GM12878 (cell line): ENCODE data around the gene SLC35E3. TPM values are rescaled to one million over a fixed set of nuclear protein-coding genes. Genes with fewer than 3 reads are reported as not detected.
A peak's percentile ranks its signal among the peaks of the same experiment; 100 is the strongest.

Source experiments
- ATAC-seq: fragments of 200-7000 bp; cut with Tn5 transposase; 3 replicates; pipeline ENCODE4 v1.9.1; 2020; ENCODE audit warnings: mild to moderate bottlenecking, moderate library complexity
- BruUV-seq: library from RNA; stranded (reverse); fragments of 400-500 nt; replicated peaks from 2 replicates; lab custom pipeline; 2021; lab: Mats Ljungman, UMichigan
- CTCF ChIA-PET: fragments of 300-600 bp; sonication (Branson Sonifier 250); formaldehyde crosslinking; extraction: SDS; loops from one replicate; lab custom pipeline; 2021; ENCODE audit warnings: inconsistent platforms; lab: Yijun Ruan, JAX
- POLR2A ChIA-PET: fragments of 350-600 bp; formaldehyde crosslinking; extraction: SDS; loops from one replicate; lab custom pipeline; 2021; ENCODE audit warnings: inconsistent platforms; lab: Charles Lee
- RAD21 ChIA-PET: fragments of 300-600 bp; sonication (Branson Sonifier 250); formaldehyde crosslinking; loops from one replicate; lab custom pipeline; 2023; ENCODE audit warnings: antibody characterized with exemption; ENCODE audit not compliant: unreplicated experiment; lab: Charles Lee
- SMC1A ChIA-PET: fragments of 300-600 bp; sonication (Branson Sonifier 250); formaldehyde crosslinking; loops from one replicate; lab custom pipeline; 2023; ENCODE audit not compliant: unreplicated experiment, uncharacterized antibody; lab: Charles Lee
- DNase-seq: peaks from one replicate; pipeline ENCODE4 v3.0.0-alpha.2; 2011; ENCODE audit warnings: low read depth, low spot score
- FAIRE-seq: peaks from 3 replicates; lab custom pipeline; 2011; peaks lifted over from hg19 to GRCh38; lab: Jason Lieb, UNC
- H2AFZ ChIP-seq: 2 replicates; pipeline ENCODE4 v1.6.0; 2011; ENCODE audit warnings: low read depth, low read length, control low read depth; ENCODE audit not compliant: control insufficient read depth
- H3K27ac ChIP-seq: 2 replicates; pipeline ENCODE4 v1.5.1; 2011; ENCODE audit warnings: control low read depth; ENCODE audit not compliant: control insufficient read depth, insufficient read depth
- H3K27me3 ChIP-seq, 2 experiments: replicated peaks in 1 of 2; 2 replicates each; pipeline versions ENCODE4 v1.6.0 to v1.6.1; 2011; ENCODE audit warnings: low read length in 1 of 2; ENCODE audit not compliant: control insufficient read depth in 2 of 2, insufficient read depth in 2 of 2
- H3K36me3 ChIP-seq, 2 experiments: 2 replicates each; pipeline ENCODE4 v1.5.1; 2011; ENCODE audit warnings: low read length in 1 of 2; ENCODE audit not compliant: control insufficient read depth in 2 of 2, insufficient read depth in 2 of 2
- H3K4me1 ChIP-seq: 2 replicates; pipeline ENCODE4 v1.6.1; 2011; ENCODE audit warnings: mild to moderate bottlenecking, low read length, moderate library complexity, mixed read lengths; ENCODE audit not compliant: control insufficient read depth, insufficient read depth
- H3K4me2 ChIP-seq: 2 replicates; pipeline ENCODE4 v1.6.0; 2011; ENCODE audit warnings: control low read depth; ENCODE audit not compliant: control insufficient read depth, insufficient read depth
- H3K4me3 ChIP-seq: fragments of 200-600 bp; sonication (generic); 2 replicates; pipeline ENCODE4 v1.5.1; 2016
- H3K79me2 ChIP-seq: 2 replicates; pipeline ENCODE4 v1.6.0; 2011; ENCODE audit warnings: low read length; ENCODE audit not compliant: control insufficient read depth, insufficient read depth
- H3K9ac ChIP-seq: 2 replicates; pipeline ENCODE4 v1.8.0; 2011; ENCODE audit warnings: low read length, control low read depth, mixed read lengths; ENCODE audit not compliant: control insufficient read depth, insufficient read depth
- H3K9me3 ChIP-seq: replicated peaks from 3 replicates; pipeline ENCODE4 v1.5.1; 2011; ENCODE audit warnings: mild to moderate bottlenecking, low read length; ENCODE audit not compliant: control insufficient read depth, insufficient read depth
- H4K20me1 ChIP-seq: 2 replicates; pipeline ENCODE4 v1.6.0; 2011; ENCODE audit not compliant: control insufficient read depth, insufficient read depth
- ASH2L ChIP-seq: fragments of 300-600, 200-600 bp; sonication (generic); IDR thresholded peaks from 2 replicates; pipeline ENCODE4 v1.6.1; 2017; ENCODE audit warnings: low read depth, mild to moderate bottlenecking, borderline replicate concordance
- KDM1A ChIP-seq: fragments of 200-600 bp; sonication (generic); IDR thresholded peaks from 2 replicates; pipeline ENCODE4 v1.6.1; 2016; ENCODE audit warnings: borderline replicate concordance
- MEF2A ChIP-seq: IDR thresholded peaks from 2 replicates; pipeline ENCODE4 v1.6.1; 2011; ENCODE audit warnings: low read depth, mild to moderate bottlenecking, low read length, moderate library complexity; ENCODE audit not compliant: insufficient read depth
- NFIC ChIP-seq: IDR thresholded peaks from 2 replicates; pipeline ENCODE4 v1.6.1; 2012; ENCODE audit warnings: low read depth, mild to moderate bottlenecking, inconsistent platforms, low read length, moderate library complexity
- NFXL1 ChIP-seq: fragments of 450-650 bp; IDR thresholded peaks from 2 replicates; pipeline ENCODE4 v1.6.1; 2017; ENCODE audit warnings: antibody characterized with exemption, mild to moderate bottlenecking, borderline replicate concordance
- RBBP5 ChIP-seq: fragments of 200-600 bp; sonication (generic); conservative IDR thresholded peaks from 2 replicates; pipeline ENCODE4 v1.6.1; 2016
- SMAD5 ChIP-seq: IDR thresholded peaks from 2 replicates; pipeline ENCODE4 v1.6.1; 2016; ENCODE audit warnings: antibody characterized with exemption, low read depth
- TCF12 ChIP-seq: IDR thresholded peaks from 2 replicates; pipeline ENCODE4 v1.6.1; 2011; ENCODE audit warnings: low read depth, mild to moderate bottlenecking, low read length
- TCF3 ChIP-seq: IDR thresholded peaks from 2 replicates; pipeline ENCODE4 v1.6.1; 2012; ENCODE audit warnings: low read depth, mild to moderate bottlenecking, low read length, borderline replicate concordance; ENCODE audit not compliant: insufficient read depth
- WGBS: methylation state at CpG from one replicate; pipeline ENCODE4 v1.1.6; 2016; ENCODE audit warnings: low lambda C conversion rate; ENCODE audit not compliant: insufficient replicate concordance, insufficient coverage; ENCODE audit errors: missing lambda C conversion rate; 5-methylcytosine and 5-hydroxymethylcytosine counted together
- in situ Hi-C: fragments of 300-500 bp; cut with MboI; formaldehyde crosslinking; loops from 9 replicates; pipeline ENCODE4 v1.14.3; 2018; ENCODE audit warnings: mixed read lengths
- intact Hi-C: fragments of 100-400 bp; cut with micrococcal nuclease; formaldehyde crosslinking; loops from one replicate; pipeline ENCODE4 v1.14.2; 2022; ENCODE audit not compliant: unreplicated experiment
- polyA plus RNA-seq, 11 experiments: library from polyadenylated mRNA; depleted of rRNA in 4 of 11; unstranded in 6 of 11; stranded (reverse) in 5 of 11; fragments of >200 nt; fragmentation: Nextera tagmentation in 4 of 11; fragmentation: Illumina TruSeq in 1 of 11; extraction: Ambion mirVana in 4 of 11; extraction: Trizol in 1 of 11; gene quantifications; 1 replicate in 1 of 11; 2 replicates in 10 of 11; pipeline versions ENCODE4 v1.2.1 to v1.2.3, GENCODE V29; 2011 to 2016; ENCODE audit warnings: inconsistent platforms in 2 of 11, missing spikeins in 2 of 11, low read depth in 1 of 11
- total RNA-seq, 4 experiments: library from RNA; depleted of rRNA in 3 of 4; stranded (reverse); fragments of >200 nt in 3 of 4; fragmentation: Illumina TruSeq in 1 of 4; extraction: Trizol in 1 of 4; gene quantifications; 2 replicates each; pipeline versions ENCODE4 v1.2.1 to v1.2.3, GENCODE V29; 2013 to 2021
- TF ChIP-seq, protein P1 (sequence below): IDR thresholded peaks from 2 replicates; pipeline ENCODE4 v1.6.1; 2011; ENCODE audit warnings: borderline replicate concordance, low read depth, mild to moderate bottlenecking, moderate library complexity, mixed read lengths, low read length; ENCODE audit not compliant: insufficient read depth; ENCODE audit errors: extremely low read length
- TF ChIP-seq, protein P2 (sequence below): fragments of 150-350 bp; IDR thresholded peaks from 2 replicates; pipeline ENCODE4 v1.6.1; 2014; ENCODE audit warnings: mild to moderate bottlenecking, low read depth, low read length
- TF ChIP-seq, protein P3 (sequence below): fragments of 450-650 bp; IDR thresholded peaks from 2 replicates; pipeline ENCODE4 v1.6.1; 2016; ENCODE audit warnings: mild to moderate bottlenecking

The SLC35E3 gene
- total and polyA plus RNA-seq, 10 of the 15 experiments (the other 5 are each of a cell fraction or from before 2014, with no cell fraction given): 3.6 to 19.8 (median 6.1) TPM

DNA sequence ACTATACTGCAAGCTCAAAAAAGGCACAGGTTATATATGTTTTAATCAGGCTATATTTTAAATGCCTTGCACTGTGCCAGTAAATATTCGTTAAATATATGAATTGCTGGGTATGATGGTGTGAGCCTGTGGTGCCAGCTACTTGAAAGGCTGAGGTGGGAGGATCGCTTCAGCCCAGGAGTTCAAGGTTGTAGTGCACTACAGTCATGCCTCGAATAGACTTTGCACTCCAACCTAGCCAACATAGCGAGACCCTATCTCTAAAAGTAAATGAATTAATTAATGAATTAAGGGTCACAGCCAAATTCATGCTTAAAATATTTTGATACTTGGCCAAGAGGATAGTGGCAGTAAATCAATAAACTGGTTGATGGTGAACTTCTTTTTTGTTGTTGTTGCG, 39.8 kb downstream of the SLC35E3 start (continued):
- TF ChIP-seq, protein P1, sequence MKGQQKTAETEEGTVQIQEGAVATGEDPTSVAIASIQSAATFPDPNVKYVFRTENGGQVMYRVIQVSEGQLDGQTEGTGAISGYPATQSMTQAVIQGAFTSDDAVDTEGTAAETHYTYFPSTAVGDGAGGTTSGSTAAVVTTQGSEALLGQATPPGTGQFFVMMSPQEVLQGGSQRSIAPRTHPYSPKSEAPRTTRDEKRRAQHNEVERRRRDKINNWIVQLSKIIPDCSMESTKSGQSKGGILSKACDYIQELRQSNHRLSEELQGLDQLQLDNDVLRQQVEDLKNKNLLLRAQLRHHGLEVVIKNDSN: no peak

DNA sequence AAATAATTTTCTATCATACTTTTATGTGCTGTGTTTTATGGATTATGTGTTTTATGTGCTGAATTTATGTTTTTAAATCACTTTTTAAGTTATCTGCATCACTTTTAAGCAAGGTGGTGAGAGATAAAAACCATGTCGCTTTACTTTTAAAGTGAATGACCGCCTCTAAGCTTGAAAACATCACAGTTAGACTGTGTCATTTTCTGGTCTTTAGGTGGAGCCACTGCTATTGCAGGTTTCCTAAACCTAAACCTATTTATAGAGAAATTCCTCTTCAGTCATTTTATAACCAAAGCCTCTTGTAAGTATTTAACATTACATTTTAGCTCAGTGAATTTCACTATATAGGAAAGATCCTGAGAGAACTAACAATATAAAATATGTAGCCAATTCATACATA, 41.0 kb downstream of the SLC35E3 start:
- TF ChIP-seq, protein P2, sequence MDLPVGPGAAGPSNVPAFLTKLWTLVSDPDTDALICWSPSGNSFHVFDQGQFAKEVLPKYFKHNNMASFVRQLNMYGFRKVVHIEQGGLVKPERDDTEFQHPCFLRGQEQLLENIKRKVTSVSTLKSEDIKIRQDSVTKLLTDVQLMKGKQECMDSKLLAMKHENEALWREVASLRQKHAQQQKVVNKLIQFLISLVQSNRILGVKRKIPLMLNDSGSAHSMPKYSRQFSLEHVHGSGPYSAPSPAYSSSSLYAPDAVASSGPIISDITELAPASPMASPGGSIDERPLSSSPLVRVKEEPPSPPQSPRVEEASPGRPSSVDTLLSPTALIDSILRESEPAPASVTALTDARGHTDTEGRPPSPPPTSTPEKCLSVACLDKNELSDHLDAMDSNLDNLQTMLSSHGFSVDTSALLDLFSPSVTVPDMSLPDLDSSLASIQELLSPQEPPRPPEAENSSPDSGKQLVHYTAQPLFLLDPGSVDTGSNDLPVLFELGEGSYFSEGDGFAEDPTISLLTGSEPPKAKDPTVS: no peak
- no peak for TF ChIP-seq NFXL1
- TF ChIP-seq KDM1A: no peak
- TF ChIP-seq NFIC: no peak
- TF ChIP-seq, protein P3, sequence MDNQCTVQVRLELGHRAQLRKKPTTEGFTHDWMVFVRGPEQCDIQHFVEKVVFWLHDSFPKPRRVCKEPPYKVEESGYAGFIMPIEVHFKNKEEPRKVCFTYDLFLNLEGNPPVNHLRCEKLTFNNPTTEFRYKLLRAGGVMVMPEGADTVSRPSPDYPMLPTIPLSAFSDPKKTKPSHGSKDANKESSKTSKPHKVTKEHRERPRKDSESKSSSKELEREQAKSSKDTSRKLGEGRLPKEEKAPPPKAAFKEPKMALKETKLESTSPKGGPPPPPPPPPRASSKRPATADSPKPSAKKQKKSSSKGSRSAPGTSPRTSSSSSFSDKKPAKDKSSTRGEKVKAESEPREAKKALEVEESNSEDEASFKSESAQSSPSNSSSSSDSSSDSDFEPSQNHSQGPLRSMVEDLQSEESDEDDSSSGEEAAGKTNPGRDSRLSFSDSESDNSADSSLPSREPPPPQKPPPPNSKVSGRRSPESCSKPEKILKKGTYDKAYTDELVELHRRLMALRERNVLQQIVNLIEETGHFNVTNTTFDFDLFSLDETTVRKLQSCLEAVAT: no peak
- no peak for TF ChIP-seq SMAD5
- TF ChIP-seq ASH2L: no peak
- no peak for TF ChIP-seq TCF12
- no peak for TF ChIP-seq RBBP5
- no peak for TF ChIP-seq TCF3
- no peak for TF ChIP-seq MEF2A
- intact Hi-C loops: no loop called here

More for the DNA sequence above, 41.0 kb downstream of the SLC35E3 start:
- POLR2A ChIA-PET: interaction anchor here (0.6 to 1.7 kb wide), 4 partner anchors 21 to 60 kb away, joined by 3 to 7 read pairs (median 4); partner anchors contain the start of gene MDM2
- Histone ChIP-seq H3K36me3 (no peaks in the 10 kb centered on the region), H3K9ac (no peak overlapping the region), H3K9me3 (no peaks in the 10 kb centered on the region; the same call in 2 of the 3 replicates), H3K4me1 (no peaks in the 10 kb centered on the region; the same call in 1 of the 2 replicates), H3K27me3 (no peaks in the 10 kb centered on the region), H3K4me3 (no peak overlapping the region), H4K20me1 (no peaks in the 10 kb centered on the region), H3K79me2 (no peaks in the 10 kb centered on the region), H2AFZ (no peak overlapping the region), H3K4me2 (no peak overlapping the region), H3K27ac (peak overlapping the region; percentile 49; the same call in 1 of the 2 replicates)
- RAD21 ChIA-PET: interaction anchor here (0.6 to 2.3 kb wide), 4 partner anchors 31 to 428 kb away, joined by 3 to 8 read pairs (median 4); partner anchors contain the start of gene SLC35E3
- BruUV-seq: no TSS peak
- no peak for DNase-seq
- in situ Hi-C loops: no loop called here
- FAIRE-seq: no peak
- peak; percentile 31; the same call in 2 of the 3 replicates for ATAC-seq
- CTCF ChIA-PET: interaction anchor here (0.9 to 2.4 kb wide), 8 partner anchors 10 to 55 kb away, joined by 3 to 12 read pairs (median 4); partner anchors contain the start of gene MDM2
- SMC1A ChIA-PET: interaction anchor here (0.7 to 2.7 kb wide), 5 partner anchors 9 to 412 kb away, joined by 4 to 12 read pairs (median 7); partner anchors contain the start of genes MDM2 and SLC35E3
- 97% methylated on average over 2 of the region's 2 CpGs for WGBS
